GM23338 (cell line): Measurements from ENCODE around the gene CDCP1. TPM values are rescaled to one million over a fixed set of nuclear protein-coding genes. Genes with fewer than 3 reads are reported as not detected.

Experiments
- ATAC-seq: fragments of 200-7000 bp; cut with Tn5 transposase; 3 replicates; pipeline ENCODE4 v1.9.1; 2020
- DNase-seq: peaks from one replicate; pipeline ENCODE4 v3.0.0-alpha.2; 2015; ENCODE audit warnings: low spot score
- H2AFZ ChIP-seq: fragments of 200-600 bp; sonication (generic); 2 replicates; pipeline ENCODE4 v1.8.0; 2016; ENCODE audit warnings: antibody characterized with exemption, mild to moderate bottlenecking, moderate library complexity
- H3F3A ChIP-seq: fragments of 200-600 bp; sonication (generic); replicated peaks from 2 replicates; pipeline ENCODE4 v1.8.0; 2017; ENCODE audit warnings: antibody characterized with exemption, mixed run types, low read depth
- H3K27ac ChIP-seq: fragments of 200-600 bp; sonication (generic); 2 replicates; pipeline ENCODE4 v1.6.1; 2016; ENCODE audit warnings: low read depth
- H3K27me3 ChIP-seq: fragments of 200-600 bp; sonication (generic); 2 replicates; pipeline ENCODE4 v1.8.0; 2016; ENCODE audit warnings: mild to moderate bottlenecking, mixed run types, moderate library complexity; ENCODE audit not compliant: insufficient read depth
- H3K36me3 ChIP-seq: fragments of 200-600 bp; sonication (generic); 2 replicates; pipeline ENCODE4 v1.8.0; 2016; ENCODE audit warnings: mild to moderate bottlenecking; ENCODE audit not compliant: insufficient read depth
- H3K4me1 ChIP-seq: fragments of 200-600 bp; sonication (generic); 2 replicates; pipeline ENCODE4 v1.8.0; 2016; ENCODE audit warnings: mild to moderate bottlenecking, moderate library complexity; ENCODE audit not compliant: insufficient read depth
- H3K4me2 ChIP-seq: fragments of 200-600 bp; sonication (generic); 2 replicates; pipeline ENCODE4 v1.7.1; 2017; ENCODE audit warnings: mixed run types
- H3K4me3 ChIP-seq: fragments of 200-600 bp; sonication (generic); 2 replicates; pipeline ENCODE4 v1.6.1; 2016; ENCODE audit warnings: mixed run types
- H3K79me2 ChIP-seq: fragments of 200-600 bp; sonication (generic); replicated peaks from 2 replicates; pipeline ENCODE4 v1.8.0; 2017; ENCODE audit warnings: mild to moderate bottlenecking; ENCODE audit not compliant: insufficient read depth
- H3K9me2 ChIP-seq: fragments of 200-600 bp; sonication (generic); 2 replicates; pipeline ENCODE4 v1.8.0; 2017; ENCODE audit not compliant: insufficient read depth
- H4K20me1 ChIP-seq: fragments of 200-600 bp; sonication (generic); replicated peaks from 2 replicates; pipeline ENCODE4 v1.8.0; 2017; ENCODE audit warnings: mild to moderate bottlenecking; ENCODE audit not compliant: insufficient read depth
- H3K27ac Mint-ChIP-seq: 2 replicates; pipeline ENCODE4 v1.8.0; 2020; ENCODE audit warnings: inconsistent platforms, mild to moderate bottlenecking, moderate library complexity, mixed read lengths
- H3K27me3 Mint-ChIP-seq: 3 replicates; pipeline ENCODE4 v1.8.0; 2022; ENCODE audit warnings: low read depth, mild to moderate bottlenecking, moderate library complexity, mixed read lengths, inconsistent platforms; ENCODE audit not compliant: insufficient read depth, poor library complexity
- H3K36me3 Mint-ChIP-seq: 3 replicates; pipeline ENCODE4 v1.8.0; 2021; ENCODE audit warnings: low read depth, mild to moderate bottlenecking, inconsistent platforms, moderate library complexity, mixed read lengths
- H3K4me1 Mint-ChIP-seq: 3 replicates; pipeline ENCODE4 v1.8.0; 2020; ENCODE audit warnings: mild to moderate bottlenecking, inconsistent platforms, mixed read lengths
- H3K4me3 Mint-ChIP-seq: 3 replicates; pipeline ENCODE4 v1.8.0; 2021; ENCODE audit warnings: moderate library complexity, mild to moderate bottlenecking, inconsistent platforms, mixed read lengths
- H3K9me3 Mint-ChIP-seq: 3 replicates; pipeline ENCODE4 v1.8.0; 2020; ENCODE audit warnings: moderate library complexity, mild to moderate bottlenecking, inconsistent platforms, mixed read lengths
- CREB1 ChIP-seq: fragments of 250-450 bp; sonication (Bioruptor Pico); IDR thresholded peaks from 2 replicates; pipeline ENCODE4 v1.5.0; 2020; ENCODE audit warnings: low read depth, mild to moderate bottlenecking, moderate library complexity
- CTCF ChIP-seq, 2 experiments: fragments of 200-600 bp in 1 of 2; sonication (generic) in 1 of 2; conservative IDR thresholded peaks; 2 replicates each; pipeline versions ENCODE4 v1.5.1 to v1.6.1; 2016 to 2017; ENCODE audit warnings: antibody characterized with exemption in 2 of 2, low read depth in 2 of 2, mild to moderate bottlenecking in 2 of 2, moderate library complexity in 1 of 2
- ETS1 ChIP-seq: IDR thresholded peaks from 2 replicates; pipeline ENCODE4 v1.6.1; 2016; ENCODE audit warnings: antibody characterized with exemption
- EZH2 ChIP-seq: fragments of 200-600 bp; sonication (generic); IDR thresholded peaks from one replicate; pipeline ENCODE4 v1.8.0; 2017; ENCODE audit warnings: antibody characterized with exemption, mild to moderate bottlenecking, low read depth; ENCODE audit not compliant: unreplicated experiment
- JUNB ChIP-seq: IDR thresholded peaks from one replicate; pipeline ENCODE4 v1.6.1; 2016; ENCODE audit warnings: antibody characterized with exemption; ENCODE audit not compliant: unreplicated experiment
- NANOG ChIP-seq: IDR thresholded peaks from 2 replicates; pipeline ENCODE4 v1.6.1; 2016; ENCODE audit warnings: antibody characterized with exemption, borderline replicate concordance
- POLR2AphosphoS5 ChIP-seq: IDR thresholded peaks from 2 replicates; pipeline ENCODE4 v1.6.1; 2016; ENCODE audit warnings: antibody characterized with exemption, low read depth
- REST ChIP-seq: IDR thresholded peaks from one replicate; pipeline ENCODE4 v1.6.1; 2018; ENCODE audit warnings: antibody characterized with exemption; ENCODE audit not compliant: unreplicated experiment
- ZNF114 ChIP-seq: fragments of 250-450 bp; sonication (Bioruptor Pico); IDR thresholded peaks from 2 replicates; pipeline ENCODE4 v1.5.0; 2020; ENCODE audit warnings: mild to moderate bottlenecking, moderate library complexity
- ZNF462 ChIP-seq: fragments of 250-450 bp; sonication (Bioruptor Pico); IDR thresholded peaks from 2 replicates; pipeline ENCODE4 v1.5.0; 2020; ENCODE audit warnings: mild to moderate bottlenecking, moderate library complexity
- polyA plus RNA-seq: library from polyadenylated mRNA; unstranded; fragments of >200 nt; fragmentation: Nextera tagmentation; extraction: Ambion mirVana; gene quantifications from 2 replicates; pipeline ENCODE4 v1.2.1, GENCODE V29; 2016
- total RNA-seq: library from RNA; depleted of rRNA; stranded (reverse); fragments of >200 nt; shearing (Covaris generic); gene quantifications from 2 replicates; pipeline ENCODE4 v1.2.3, GENCODE V29; 2014

CDCP1 gene
- total and polyA plus RNA-seq, 2 experiments from 2014 or later, result 7.7 to 20.1 TPM

GRCh38 chr3:45090855-45091254, 55.3 kb downstream of the CDCP1 start:
- no peaks in the 10 kb centered on the region for H3K9me3 Mint-ChIP-seq
- no peak overlapping the region for H3K4me3 Mint-ChIP-seq
- H3F3A ChIP-seq, result no peaks in the 10 kb centered on the region
- no peak overlapping the region for H3K27ac ChIP-seq
- no peak overlapping the region for H3K4me2 ChIP-seq
- DNase-seq, result no peak
- H2AFZ ChIP-seq, result no peak overlapping the region
- H4K20me1 ChIP-seq, result no peaks in the 10 kb centered on the region
- H3K4me1 Mint-ChIP-seq, result no peaks in the 10 kb centered on the region; the same call in 2 of the 3 replicates
- H3K27ac Mint-ChIP-seq, result no peak overlapping the region
- H3K79me2 ChIP-seq, result no peaks in the 10 kb centered on the region
- no peaks in the 10 kb centered on the region for H3K27me3 Mint-ChIP-seq
- H3K27me3 ChIP-seq, result no peaks in the 10 kb centered on the region
- H3K4me1 ChIP-seq, result no peaks in the 10 kb centered on the region
- H3K36me3 ChIP-seq, result peaks cover 7% of the 10 kb centered on the region
- TF ChIP-seq POLR2AphosphoS5 (no peak), CTCF (conservative IDR thresholded peaks at IDR 0.05; ENCODE audit: low read depth in 2 of 2) (no peak), NANOG (no peak), ZNF114 (CRISPR knock-in tag) (no peak), JUNB (no peak), EZH2 (no peak), CREB1 (CRISPR knock-in tag) (no peak), ETS1 (no peak), REST (no peak), ZNF462 (CRISPR knock-in tag) (no peak)
- peaks cover 47% of the 10 kb centered on the region for H3K36me3 Mint-ChIP-seq
- no peaks in the 10 kb centered on the region for H3K9me2 ChIP-seq
- no peak for ATAC-seq
- no peak overlapping the region for H3K4me3 ChIP-seq
